ENCODE measurements around the gene PFKFB3.
"Not testable (repeated sequence)": the region's sequence is repeated elsewhere in the genome, so short reads cannot be mapped to it uniquely, and the experiment has no call there.

GRCh38 chr10:6190033-6190432 lies 12.7 kb upstream of the PFKFB3 start:
- not testable (repeated sequence) for TF ChIP-seq CTCF, POLR2A (IDR thresholded peaks at IDR 0.05)

All from gastroesophageal sphincter (tissue), 3 donors.